H1 (cell line): ENCODE measurements around the gene TOMM22.
A peak's percentile ranks its signal among the peaks of the same experiment; 100 is the strongest.

ENCODE experiments used
- CREB1 ChIP-seq: IDR thresholded peaks from 2 replicates; pipeline ENCODE4 v1.6.1; 2012; ENCODE audit warnings: inconsistent platforms
- CTCF ChIP-seq, 3 experiments: IDR thresholded peaks; 1 replicate in 2 of 3; 2 replicates in 1 of 3; pipeline versions ENCODE4 v1.5.1 to v1.6.1; 2011; ENCODE audit warnings: low read length in 3 of 3, mild to moderate bottlenecking in 3 of 3, inconsistent platforms in 2 of 3, low read depth in 1 of 3, moderate library complexity in 1 of 3; ENCODE audit not compliant: insufficient read depth in 1 of 3; ENCODE audit errors: control extremely low read depth in 1 of 3
- EP300 ChIP-seq, 2 experiments: IDR thresholded peaks; 1 replicate in 1 of 2; 2 replicates in 1 of 2; pipeline ENCODE4 v1.6.1; 2011 to 2012; ENCODE audit warnings: low read depth in 2 of 2, low read length in 2 of 2, mild to moderate bottlenecking in 2 of 2, borderline replicate concordance in 1 of 2, inconsistent platforms in 1 of 2, moderate library complexity in 1 of 2
- EZH2 ChIP-seq: fragments of 200-600 bp; sonication (generic); IDR thresholded peaks from 2 replicates; pipeline ENCODE4 v1.7.1; 2012; ENCODE audit warnings: low read depth, mild to moderate bottlenecking, moderate library complexity, low read length, inconsistent platforms; ENCODE audit not compliant: severe bottlenecking
- FOSL1 ChIP-seq: IDR thresholded peaks from 2 replicates; pipeline ENCODE4 v1.6.1; 2011; ENCODE audit warnings: mild to moderate bottlenecking, low read depth, low read length, moderate library complexity; ENCODE audit not compliant: insufficient read depth
- JUN ChIP-seq: IDR thresholded peaks from 2 replicates; pipeline ENCODE4 v1.6.1; 2011; ENCODE audit warnings: low read depth, mild to moderate bottlenecking, improper control_type of control experiment, low read length
- POLR2A ChIP-seq, 2 experiments: IDR thresholded peaks; 1 replicate in 1 of 2; 2 replicates in 1 of 2; pipeline ENCODE4 v1.6.1; 2011; ENCODE audit warnings: low read depth in 2 of 2, low read length in 2 of 2, mild to moderate bottlenecking in 2 of 2; ENCODE audit errors: control extremely low read depth in 1 of 2
- POLR2AphosphoS5 ChIP-seq: IDR thresholded peaks from 2 replicates; pipeline ENCODE4 v1.6.1; 2011; ENCODE audit warnings: low read depth, low read length
- RAD21 ChIP-seq, 2 experiments: IDR thresholded peaks in 1 of 2; conservative IDR thresholded peaks in 1 of 2; 2 replicates each; pipeline ENCODE4 v1.6.1; 2011; ENCODE audit warnings: low read depth in 2 of 2, low read length in 2 of 2, improper control_type of control experiment in 1 of 2, inconsistent platforms in 1 of 2, mild to moderate bottlenecking in 1 of 2, moderate library complexity in 1 of 2
- RNF2 ChIP-seq: fragments of 200-900, 300-1000 bp; sonication (generic); IDR thresholded peaks from 2 replicates; pipeline ENCODE4 v1.7.1; 2016; ENCODE audit warnings: borderline replicate concordance, low read depth, mild to moderate bottlenecking, antibody characterized with exemption, low read length; ENCODE audit not compliant: poor library complexity, severe bottlenecking; ENCODE audit errors: missing control alignments
- SIN3A ChIP-seq, 2 experiments: IDR thresholded peaks in 1 of 2; conservative IDR thresholded peaks in 1 of 2; 2 replicates each; pipeline ENCODE4 v1.6.1; 2011 to 2012; ENCODE audit warnings: low read length in 2 of 2, improper control_type of control experiment in 1 of 2, low read depth in 1 of 2, mild to moderate bottlenecking in 1 of 2
- TF ChIP-seq, protein P1 (sequence below): IDR thresholded peaks from 2 replicates; pipeline ENCODE4 v1.6.1; 2011; ENCODE audit warnings: low read length, improper control_type of control experiment

- TF ChIP-seq POLR2A (IDR thresholded peaks at IDR 0.05; ENCODE audit: control extremely low read depth in 1 of 2, low read depth in 2 of 2, low read length in 2 of 2) (no peak), EP300 (IDR thresholded peaks at IDR 0.05; ENCODE audit: borderline replicate concordance in 1 of 2, low read depth in 2 of 2, low read length in 2 of 2) (no peak), RNF2 (no peak), CTCF (IDR thresholded peaks at IDR 0.05; ENCODE audit: control extremely low read depth in 1 of 3, insufficient read depth in 1 of 3, low read depth in 1 of 3, low read length in 3 of 3) (peak; percentile 24 to 68 (median 53); a peak in 3 of 4 replicates), POLR2AphosphoS5 (no peak), JUN (peak; percentile 42; the same call in 1 of the 2 replicates), FOSL1 (no peak), EZH2 (no peak), CREB1 (no peak), SIN3A (conservative IDR thresholded peaks at IDR 0.05 in 1 of 2, IDR thresholded peaks at IDR 0.05 in 1 of 2; ENCODE audit: low read depth in 1 of 2, low read length in 2 of 2) (no peak), RAD21 (IDR thresholded peaks at IDR 0.05 in 1 of 2, conservative IDR thresholded peaks at IDR 0.05 in 1 of 2; ENCODE audit: low read depth in 2 of 2, low read length in 2 of 2) (peak in 1 of 2 experiments; percentile 23; a peak in 1 of 4 replicates)
- TF ChIP-seq, protein P1, sequence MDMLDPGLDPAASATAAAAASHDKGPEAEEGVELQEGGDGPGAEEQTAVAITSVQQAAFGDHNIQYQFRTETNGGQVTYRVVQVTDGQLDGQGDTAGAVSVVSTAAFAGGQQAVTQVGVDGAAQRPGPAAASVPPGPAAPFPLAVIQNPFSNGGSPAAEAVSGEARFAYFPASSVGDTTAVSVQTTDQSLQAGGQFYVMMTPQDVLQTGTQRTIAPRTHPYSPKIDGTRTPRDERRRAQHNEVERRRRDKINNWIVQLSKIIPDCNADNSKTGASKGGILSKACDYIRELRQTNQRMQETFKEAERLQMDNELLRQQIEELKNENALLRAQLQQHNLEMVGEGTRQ, result no peak
Observed at GRCh38 chr22:38718414-38718813, 36.7 kb downstream of the TOMM22 start.
